SKM-1 treated with dmso at 0.1 percent for 144 hours (cell line): ENCODE data around the gene OR10K2.
A peak's percentile ranks its signal among the peaks of the same experiment; 100 is the strongest.
"Not testable (repeated sequence)": the region's sequence is repeated elsewhere in the genome, so short reads cannot be mapped to it uniquely, and the experiment has no call there.

Experiments used
- DNase-seq: peaks from one replicate; lab custom pipeline; 2025; ENCODE audit not compliant: unreplicated experiment; lab: John Stamatoyannopoulos, UW

The OR10K2 gene

DNA sequence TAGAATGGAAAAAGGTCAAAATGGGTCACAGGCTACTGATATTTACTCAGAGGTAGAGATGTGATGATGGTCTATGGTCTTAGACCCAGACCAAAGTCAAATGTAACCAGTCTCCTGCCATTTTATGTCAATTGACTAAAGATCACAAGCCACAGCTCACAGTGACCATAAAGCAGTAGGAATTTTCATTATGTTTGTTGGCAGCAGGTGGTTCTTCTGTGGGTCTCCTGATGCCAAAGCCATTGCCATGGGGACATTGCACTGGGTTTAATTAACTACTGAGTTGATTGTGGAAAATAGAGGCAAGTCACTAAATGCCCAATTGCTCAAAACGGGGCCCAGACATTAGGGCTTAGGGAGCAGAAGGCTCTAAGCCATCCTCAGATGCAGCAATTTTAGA lies at the start of gene OR10K2:
OR10K2 (minus strand) TSS at position 101 of the 400 bp plus-strand sequence. CDS start 5,371 bp downstream, outside the sequence.
- DNase-seq, result no peak

- DNase-seq, result no peak
Observed at GRCh38 chr1:158471920-158472319, 45.9 kb upstream of the OR10K2 start, which contains the start of gene OR10R2. Gene OR10R2 (plus strand): TSS chr1:158472220. CDS start chr1:158472326, 106 bp downstream.

- no peak for DNase-seq
Observed at GRCh38 chr1:158461534-158461933, 35.5 kb upstream of the OR10K2 start, which contains the start of gene OR10K1. Gene OR10K1 (plus strand): TSS chr1:158461834. CDS start chr1:158465562, 3,728 bp downstream.

- DNase-seq, result no peak
Observed at GRCh38 chr1:158458263-158458662, 32.2 kb upstream of the OR10K2 start.

DNA sequence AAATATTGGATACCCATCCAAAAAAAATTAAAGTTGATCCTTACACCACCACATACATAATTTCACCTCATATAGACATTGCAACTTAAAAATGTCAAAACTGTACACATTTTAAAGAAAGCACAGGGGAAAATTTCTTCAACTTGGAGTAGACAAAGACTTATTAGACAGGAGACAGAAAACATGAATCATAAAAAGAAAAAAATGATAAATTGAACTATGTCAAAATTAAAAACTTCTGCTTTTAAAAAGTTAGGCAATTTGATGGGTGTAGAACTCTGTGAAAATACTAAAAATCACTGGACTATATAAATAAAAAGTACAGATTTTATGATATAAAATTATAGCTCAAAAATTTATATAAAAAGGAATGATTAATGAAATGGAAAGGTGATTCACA lies 31.2 kb upstream of the OR10K2 start:
- no peak for DNase-seq

DNA sequence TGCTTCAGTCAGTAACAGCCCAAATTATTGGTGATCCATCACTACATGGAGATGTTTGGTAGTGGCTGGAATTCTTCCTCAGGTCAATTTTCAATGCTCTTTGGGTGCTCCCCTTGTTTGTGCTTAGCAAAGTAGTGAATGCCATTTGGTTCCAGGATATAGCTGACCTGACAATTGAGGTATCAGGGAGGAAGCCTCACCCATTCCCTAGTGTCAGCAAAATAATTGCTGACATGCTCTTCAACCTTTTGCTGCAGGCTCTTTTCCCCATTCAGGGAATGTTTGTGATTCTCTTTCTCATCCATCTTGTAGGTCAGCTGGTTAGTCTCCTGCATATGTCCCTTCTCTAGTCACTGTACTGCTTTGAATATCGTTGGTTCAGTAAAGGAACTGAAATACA lies 28.5 kb upstream of the OR10K2 start:
- no peak for DNase-seq

DNA sequence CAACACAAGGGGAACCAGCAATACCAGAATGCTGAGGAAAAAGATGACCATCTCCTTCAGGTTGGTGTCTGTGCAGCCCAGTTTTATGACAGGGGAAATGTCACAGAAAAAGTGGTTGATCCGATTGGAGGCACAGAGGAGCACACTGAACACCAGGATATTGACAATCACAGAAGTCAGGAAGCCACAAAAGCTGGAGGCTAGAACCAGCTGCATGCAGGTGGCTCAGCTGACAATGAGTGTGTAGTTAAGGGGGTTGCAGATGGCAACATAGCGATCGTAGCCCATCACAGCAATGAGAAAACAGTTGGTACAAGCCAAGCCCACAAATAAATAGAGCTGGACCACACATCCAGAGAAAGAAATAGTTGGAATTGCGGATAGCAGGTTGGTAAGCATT lies 19.3 kb upstream of the OR10K2 start:
- DNase-seq, result no peak

DNA sequence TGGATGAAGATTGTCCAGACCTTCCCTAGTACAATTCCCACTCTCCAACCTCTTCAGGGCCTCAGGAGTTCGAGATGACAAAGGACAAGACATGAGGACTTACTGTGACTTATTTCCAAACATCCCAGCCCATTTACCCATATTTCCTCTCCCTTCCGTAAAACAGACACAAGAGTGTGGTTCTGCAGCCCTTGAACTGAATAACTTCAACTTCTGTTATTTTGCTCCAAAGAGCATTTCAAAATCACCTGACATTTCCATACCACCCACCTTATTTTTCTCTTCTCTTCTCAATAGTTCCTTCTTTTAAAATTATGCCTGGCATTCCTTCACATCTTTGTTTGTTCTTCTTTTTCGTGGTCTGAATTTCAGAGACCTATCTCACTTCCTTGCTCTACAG lies 8.7 kb upstream of the OR10K2 start:
- peak; percentile 81 for DNase-seq

DNA sequence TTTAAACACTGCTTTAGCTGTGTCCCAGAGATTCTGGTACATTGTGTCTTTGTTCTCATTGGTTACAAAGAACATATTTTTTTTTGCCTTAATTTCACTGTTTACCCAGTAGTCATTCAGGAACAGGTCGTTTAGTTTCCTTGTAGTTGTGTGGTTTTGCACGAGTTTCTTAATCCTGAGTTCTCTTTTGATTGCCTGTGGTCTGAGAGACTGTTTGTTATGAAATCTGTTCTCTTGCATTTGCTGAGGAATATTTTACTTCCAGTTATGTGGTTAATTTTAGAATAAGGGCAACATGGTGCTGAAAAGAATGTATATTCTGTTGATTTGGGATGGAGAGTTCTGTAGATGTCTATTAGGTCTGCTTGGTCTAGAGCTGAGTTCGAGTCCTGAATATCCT lies 4.1 kb upstream of the OR10K2 start:
- peak; percentile 84 for DNase-seq

GRCh38 chr1:158425027-158425426 lies 1.0 kb downstream of the OR10K2 start:
- DNase-seq, result peak; percentile 23

DNA sequence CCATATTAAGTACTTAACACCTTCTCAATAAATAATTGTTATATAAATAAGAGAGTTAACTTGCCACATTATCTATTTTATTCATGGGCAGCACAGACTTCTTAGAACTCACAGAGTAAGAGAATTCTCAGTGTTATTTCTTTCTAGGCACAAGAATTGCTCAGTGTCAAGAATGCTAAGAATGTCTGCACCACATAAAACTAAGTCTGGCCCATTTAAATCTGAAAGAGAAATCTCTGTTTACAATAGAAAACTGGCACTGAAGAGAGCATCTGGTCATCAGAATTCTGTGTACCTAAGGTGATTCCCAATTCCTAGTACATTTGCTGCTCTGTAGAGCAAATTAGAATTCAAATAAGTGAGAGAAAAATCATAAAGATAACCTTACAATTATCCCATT lies 3.8 kb downstream of the OR10K2 start:
- DNase-seq, result no peak

- no peak for DNase-seq
Observed at GRCh38 chr1:158417586-158417985, 8.5 kb downstream of the OR10K2 start.

DNA sequence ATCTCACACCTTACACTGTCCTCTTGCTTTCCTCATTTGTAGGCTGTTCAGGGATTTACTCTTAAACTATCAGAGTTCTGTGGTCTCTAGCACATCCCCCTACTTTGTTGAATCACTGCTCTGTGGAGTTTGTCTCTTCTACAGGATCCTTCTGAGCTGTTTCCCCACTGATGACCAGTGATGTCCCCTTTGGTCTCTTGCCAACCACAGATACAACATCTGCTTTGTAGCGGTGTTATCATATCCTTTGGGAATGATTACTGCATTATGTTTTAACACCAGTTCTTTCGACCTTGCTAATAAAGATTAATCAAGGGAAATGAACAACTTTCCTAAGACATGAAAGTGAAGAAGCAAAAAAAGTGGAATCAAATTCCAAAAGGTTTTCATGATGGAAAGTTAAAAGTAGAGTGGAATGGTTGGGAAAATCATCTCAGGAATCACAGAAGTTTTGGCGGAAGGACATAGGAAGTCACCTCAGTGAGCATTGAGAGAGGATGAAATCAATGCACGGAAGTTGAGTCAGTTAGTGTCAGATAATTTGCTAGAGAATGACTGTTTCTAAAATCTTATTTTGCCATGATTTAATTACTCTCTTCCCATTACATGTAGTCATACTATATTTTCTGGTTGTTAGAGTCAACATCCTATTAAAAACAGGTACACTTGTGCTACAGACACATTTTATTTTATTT lies 11.2 kb downstream of the OR10K2 start:
- no peak for DNase-seq

- DNase-seq, result no peak
Observed at GRCh38 chr1:158407092-158407491, 18.9 kb downstream of the OR10K2 start.

DNA sequence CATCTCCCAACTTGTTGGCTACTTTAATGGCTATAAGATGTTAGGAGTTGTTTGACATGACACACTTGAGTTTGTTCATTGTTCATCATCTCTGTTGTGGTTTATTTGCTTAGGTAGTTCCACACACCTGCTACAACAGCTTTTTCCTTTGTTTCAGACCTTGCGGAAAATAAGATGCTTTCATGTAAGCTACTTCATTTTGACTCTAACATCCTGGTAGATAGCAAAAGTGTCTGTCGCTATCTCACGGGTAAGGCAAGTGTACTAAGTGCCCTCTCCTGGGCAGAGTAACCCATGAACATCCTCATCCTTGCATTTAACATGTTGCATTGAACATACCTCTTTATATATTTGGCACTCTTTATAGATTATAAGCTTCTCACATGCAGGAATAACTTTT lies 25.2 kb downstream of the OR10K2 start:
- no peak for DNase-seq

DNA sequence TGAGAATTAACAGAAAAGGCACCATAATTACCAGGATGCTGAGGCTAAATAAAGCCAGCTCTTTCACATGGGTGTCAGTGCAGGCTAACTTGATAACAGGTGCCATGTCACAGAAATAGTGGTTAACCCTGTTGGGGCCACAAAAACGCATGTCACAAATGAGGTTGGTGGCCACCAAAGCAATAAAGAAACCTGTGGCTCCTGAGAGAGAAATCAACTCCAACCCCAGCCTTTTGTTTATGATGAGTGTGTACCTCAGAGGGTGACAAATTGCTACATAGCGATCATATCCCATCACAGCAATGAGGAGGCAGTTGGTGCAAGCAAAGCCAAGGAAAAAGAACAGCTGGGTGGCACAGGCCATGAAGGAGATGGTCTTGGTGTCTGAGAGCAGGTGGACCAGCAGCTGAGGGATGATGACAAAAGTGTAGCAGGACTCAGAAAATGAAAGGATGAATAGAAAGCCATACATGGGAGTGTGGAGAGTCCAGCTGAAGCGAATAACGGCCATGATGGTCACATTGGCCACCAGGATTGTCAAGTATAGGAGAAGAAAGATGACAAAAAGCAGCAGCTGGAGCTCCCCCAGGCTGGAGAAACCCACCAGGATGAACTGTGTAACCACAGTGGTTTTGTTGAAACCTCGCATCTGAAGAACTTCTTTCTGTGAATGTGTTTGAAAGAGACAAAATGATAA lies 27.1 kb downstream of the OR10K2 start, which contains the start of gene OR10T2:
OR10T2 (minus strand) TSS at position 649 of the 697 bp plus-strand sequence; CDS start at position 649, 0 bp downstream.
- DNase-seq, result no peak

DNA sequence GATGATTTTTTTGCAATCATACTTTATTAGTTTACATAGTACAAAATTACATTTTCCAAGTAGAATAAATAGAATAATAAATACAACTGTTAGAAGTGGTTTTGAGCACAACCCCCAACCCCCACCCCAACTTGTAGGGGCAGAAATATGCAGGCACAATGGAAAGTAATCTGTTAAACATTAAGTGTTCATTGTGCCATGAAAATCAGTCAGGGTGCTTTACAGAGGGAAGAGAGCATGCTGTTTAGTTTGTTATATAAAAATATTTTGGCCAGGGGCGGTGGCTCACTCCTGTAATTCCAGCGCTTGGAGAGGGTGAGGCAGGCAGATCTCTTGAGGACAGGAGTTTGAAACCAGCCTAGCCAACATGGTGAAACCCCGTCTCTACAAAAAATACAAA lies 29.4 kb downstream of the OR10K2 start:
- DNase-seq, result no peak

- no peak for DNase-seq
Observed at GRCh38 chr1:158393476-158393875, 32.6 kb downstream of the OR10K2 start.

GRCh38 chr1:158391099-158391498 lies 34.9 kb downstream of the OR10K2 start:
- DNase-seq, result no peak

DNA sequence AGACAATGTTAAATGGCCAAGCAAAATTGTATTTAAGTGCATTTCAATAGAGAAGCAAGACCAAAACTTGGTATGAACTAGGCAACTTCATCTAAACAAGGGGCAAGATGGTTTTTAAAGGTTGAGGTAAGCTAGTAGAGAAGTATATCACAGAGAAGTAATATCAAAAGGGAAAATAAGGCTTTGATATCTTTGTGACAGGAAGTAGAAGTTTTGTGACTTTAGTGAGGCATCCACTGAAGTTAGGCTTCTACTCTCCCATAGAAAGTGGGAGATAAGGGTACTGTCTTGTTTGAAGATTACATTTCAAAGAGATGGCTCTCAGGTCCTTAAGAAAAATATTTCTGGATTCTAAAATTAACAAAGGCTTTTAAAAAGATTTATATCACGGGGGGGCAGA lies 35.7 kb downstream of the OR10K2 start:
- DNase-seq, result no peak

GRCh38 chr1:158374860-158375259 lies 51.2 kb downstream of the OR10K2 start:
- no peak for DNase-seq

- not testable (repeated sequence) for DNase-seq
Observed at GRCh38 chr1:158374101-158374500, 51.9 kb downstream of the OR10K2 start.
